Rectal smooth muscle tissue (tissue), 1 donor: ENCODE measurements around the gene ETNK1.
"Not testable (repeated sequence)": the region's sequence is repeated elsewhere in the genome, so short reads cannot be mapped to it uniquely, and the experiment has no call there.

ENCODE experiments used
- H3K27ac ChIP-seq: one replicate; pipeline ENCODE4 v1.7.0; 2013; ENCODE audit warnings: low read depth, low read length, inconsistent platforms
- H3K27me3 ChIP-seq: one replicate; pipeline ENCODE4 v1.7.0; 2013; ENCODE audit warnings: low read length; ENCODE audit not compliant: control insufficient read depth, insufficient read depth
- H3K36me3 ChIP-seq: one replicate; pipeline ENCODE4 v1.7.0; 2013; ENCODE audit warnings: low read length; ENCODE audit not compliant: control insufficient read depth, insufficient read depth
- H3K4me1 ChIP-seq: one replicate; pipeline ENCODE4 v1.7.0; 2013; ENCODE audit warnings: low read length; ENCODE audit not compliant: control insufficient read depth, insufficient read depth
- H3K4me3 ChIP-seq: one replicate; pipeline ENCODE4 v1.7.0; 2013; ENCODE audit warnings: low read length
- H3K9ac ChIP-seq: one replicate; pipeline ENCODE4 v1.7.0; 2013; ENCODE audit warnings: low read length

The ETNK1 gene

GRCh38 chr12:22699705-22700104 is 74.7 kb downstream of the ETNK1 start:
- not testable (repeated sequence) for H3K27me3 ChIP-seq, H3K4me1 ChIP-seq

GRCh38 chr12:22700106-22700505 is 75.1 kb downstream of the ETNK1 start:
- Histone ChIP-seq H3K27me3 (no peaks in the 10 kb centered on the region), H3K4me3 (no peak overlapping the region), H3K4me1 (no peaks in the 10 kb centered on the region), H3K27ac (no peak overlapping the region), H3K9ac (no peak overlapping the region), H3K36me3 (no peaks in the 10 kb centered on the region)

More at GRCh38 chr12:22699705-22700104, 74.7 kb downstream of the ETNK1 start:
- H3K36me3 ChIP-seq, H3K27ac ChIP-seq, H3K9ac ChIP-seq, H3K4me3 ChIP-seq: not testable (repeated sequence)

GRCh38 chr12:22701216-22701809 is 76.3 kb downstream of the ETNK1 start:
- not testable (repeated sequence) for H3K36me3 ChIP-seq, H3K27me3 ChIP-seq, H3K9ac ChIP-seq, H3K27ac ChIP-seq, H3K4me1 ChIP-seq, H3K4me3 ChIP-seq

GRCh38 chr12:22702690-22703089 is 77.7 kb downstream of the ETNK1 start:
- Histone ChIP-seq H3K4me3 (no peak overlapping the region), H3K36me3 (no peaks in the 10 kb centered on the region), H3K9ac (no peak overlapping the region), H3K4me1 (no peaks in the 10 kb centered on the region), H3K27me3 (no peaks in the 10 kb centered on the region), H3K27ac (no peak overlapping the region)

- H3K4me1 ChIP-seq: no peaks in the 10 kb centered on the region
- no peak overlapping the region for H3K9ac ChIP-seq
- no peak overlapping the region for H3K4me3 ChIP-seq
- H3K36me3 ChIP-seq: no peaks in the 10 kb centered on the region
- H3K27ac ChIP-seq: no peak overlapping the region
- H3K27me3 ChIP-seq: no peaks in the 10 kb centered on the region
Measured at GRCh38 chr12:22709292-22709691, 84.3 kb downstream of the ETNK1 start.

GRCh38 chr12:22712083-22712482 is 87.1 kb downstream of the ETNK1 start:
- Histone ChIP-seq H3K27me3 (no peaks in the 10 kb centered on the region), H3K4me1 (no peaks in the 10 kb centered on the region), H3K9ac (no peak overlapping the region), H3K36me3 (no peaks in the 10 kb centered on the region), H3K27ac (no peak overlapping the region), H3K4me3 (no peak overlapping the region)

- no peak overlapping the region for H3K27ac ChIP-seq
- no peaks in the 10 kb centered on the region for H3K27me3 ChIP-seq
- no peaks in the 10 kb centered on the region for H3K36me3 ChIP-seq
- H3K4me1 ChIP-seq: no peaks in the 10 kb centered on the region
- no peak overlapping the region for H3K9ac ChIP-seq
- H3K4me3 ChIP-seq: no peak overlapping the region
Measured at GRCh38 chr12:22715254-22715653, 90.3 kb downstream of the ETNK1 start.

GRCh38 chr12:22719745-22720144 is 94.8 kb downstream of the ETNK1 start:
- Histone ChIP-seq H3K27ac (no peak overlapping the region), H3K4me1 (no peaks in the 10 kb centered on the region)

GRCh38 chr12:22722081-22722480 is 97.1 kb downstream of the ETNK1 start:
- Histone ChIP-seq H3K36me3 (no peaks in the 10 kb centered on the region), H3K27me3 (no peaks in the 10 kb centered on the region), H3K4me1 (no peaks in the 10 kb centered on the region), H3K27ac (no peak overlapping the region), H3K9ac (no peak overlapping the region), H3K4me3 (no peak overlapping the region)

More at GRCh38 chr12:22719745-22720144, 94.8 kb downstream of the ETNK1 start:
- Histone ChIP-seq H3K27me3 (no peaks in the 10 kb centered on the region), H3K36me3 (no peaks in the 10 kb centered on the region), H3K4me3 (no peak overlapping the region), H3K9ac (no peak overlapping the region)

GRCh38 chr12:22722779-22723178 is 97.8 kb downstream of the ETNK1 start:
- no peak overlapping the region for H3K4me3 ChIP-seq
- no peak overlapping the region for H3K9ac ChIP-seq
- H3K27me3 ChIP-seq: no peaks in the 10 kb centered on the region
- no peaks in the 10 kb centered on the region for H3K36me3 ChIP-seq
- H3K27ac ChIP-seq: no peak overlapping the region
- H3K4me1 ChIP-seq: no peaks in the 10 kb centered on the region

GRCh38 chr12:22728987-22729386 is 104.0 kb downstream of the ETNK1 start:
- no peak overlapping the region for H3K9ac ChIP-seq
- no peak overlapping the region for H3K4me3 ChIP-seq
- no peaks in the 10 kb centered on the region for H3K4me1 ChIP-seq
- no peaks in the 10 kb centered on the region for H3K36me3 ChIP-seq
- H3K27me3 ChIP-seq: no peaks in the 10 kb centered on the region
- no peak overlapping the region for H3K27ac ChIP-seq

- Histone ChIP-seq H3K27ac (no peak overlapping the region), H3K4me3 (no peak overlapping the region), H3K9ac (no peak overlapping the region), H3K4me1 (no peaks in the 10 kb centered on the region), H3K27me3 (no peaks in the 10 kb centered on the region), H3K36me3 (no peaks in the 10 kb centered on the region)
Measured at GRCh38 chr12:22729431-22729956, 104.5 kb downstream of the ETNK1 start.

GRCh38 chr12:22729957-22730443 is 105.0 kb downstream of the ETNK1 start:
- Histone ChIP-seq H3K4me3 (no peak overlapping the region), H3K27me3 (no peaks in the 10 kb centered on the region), H3K9ac (no peak overlapping the region), H3K27ac (no peak overlapping the region), H3K4me1 (no peaks in the 10 kb centered on the region), H3K36me3 (no peaks in the 10 kb centered on the region)
